ENCODE measurements around the gene MAP2K7.

Gene MAP2K7

DNA sequence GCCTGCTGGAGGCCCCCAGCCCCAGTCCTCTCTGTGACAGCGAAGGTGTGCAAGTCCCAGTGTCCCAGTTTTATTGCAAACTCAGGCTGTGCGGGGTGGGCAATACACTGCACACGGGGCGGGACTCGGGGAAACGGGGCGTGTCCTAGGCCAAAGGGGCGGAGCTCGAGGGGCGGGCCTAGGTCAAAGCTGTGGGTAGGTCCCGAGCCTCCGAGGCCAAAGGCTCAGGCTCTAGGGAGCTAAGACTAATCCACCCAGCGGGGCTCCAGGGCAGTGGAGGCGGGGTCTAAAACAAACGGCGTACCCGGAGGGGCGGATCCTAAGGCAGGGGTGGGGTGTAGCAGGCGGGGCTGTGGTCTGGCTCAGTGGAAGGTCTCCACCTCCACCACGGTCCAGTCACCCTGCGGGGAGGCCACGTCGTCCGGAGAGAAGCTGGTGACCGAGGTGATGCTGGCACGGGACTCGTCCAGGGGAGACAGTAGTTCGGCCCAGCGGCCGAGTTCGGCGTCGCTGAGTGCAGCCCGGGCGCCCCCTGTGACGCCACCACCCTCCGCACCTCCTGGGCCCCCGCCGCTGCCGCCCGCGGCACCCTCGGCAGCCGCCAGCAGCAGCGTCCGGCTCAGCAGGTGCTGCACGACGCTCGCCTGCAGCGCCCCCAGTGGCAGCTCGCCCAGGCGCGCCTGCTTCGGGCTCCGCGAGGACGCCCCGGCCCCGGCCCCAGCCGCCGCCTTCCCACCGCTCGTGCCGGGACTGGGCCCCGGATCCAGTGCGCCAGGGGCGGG, 34.8 kb upstream of the MAP2K7 start (continued):
- TF ChIP-seq, protein P1, sequence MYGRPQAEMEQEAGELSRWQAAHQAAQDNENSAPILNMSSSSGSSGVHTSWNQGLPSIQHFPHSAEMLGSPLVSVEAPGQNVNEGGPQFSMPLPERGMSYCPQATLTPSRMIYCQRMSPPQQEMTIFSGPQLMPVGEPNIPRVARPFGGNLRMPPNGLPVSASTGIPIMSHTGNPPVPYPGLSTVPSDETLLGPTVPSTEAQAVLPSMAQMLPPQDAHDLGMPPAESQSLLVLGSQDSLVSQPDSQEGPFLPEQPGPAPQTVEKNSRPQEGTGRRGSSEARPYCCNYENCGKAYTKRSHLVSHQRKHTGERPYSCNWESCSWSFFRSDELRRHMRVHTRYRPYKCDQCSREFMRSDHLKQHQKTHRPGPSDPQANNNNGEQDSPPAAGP (tag by site-specific recombination; IDR thresholded peaks at IDR 0.05), result no peak

DNA sequence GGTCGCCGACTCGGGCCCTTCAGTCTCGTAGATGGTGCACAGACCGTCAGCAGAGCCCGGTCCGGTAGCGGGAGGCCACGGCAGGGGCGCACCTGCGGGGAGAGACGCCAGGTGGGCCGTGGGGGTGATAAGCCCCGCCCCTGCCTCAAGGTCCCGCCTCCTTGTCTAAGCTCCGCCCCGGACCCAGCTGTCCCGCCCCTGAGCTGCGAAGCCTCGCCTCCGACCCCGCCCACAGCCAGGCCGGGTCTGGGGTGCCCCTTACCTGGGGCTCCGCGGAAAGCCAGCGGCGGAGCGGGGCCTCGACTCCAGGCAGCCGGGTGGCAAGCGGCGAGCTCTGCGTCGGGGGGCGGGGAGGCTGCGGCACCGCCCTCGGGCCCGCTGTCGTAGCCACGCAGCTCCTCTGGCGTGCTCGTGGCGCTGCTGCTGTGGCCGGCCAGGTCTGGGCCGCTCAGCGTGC, 34.2 kb upstream of the MAP2K7 start:
- Histone ChIP-seq H3K36me3 (ENCODE audit: control insufficient read depth in 2 of 2, insufficient read depth in 1 of 2, low read length in 2 of 2) (no peaks in the 10 kb centered on the region), H3K27ac (ENCODE audit: extremely low read depth, low read depth, low read length) (peak overlapping the region; percentile 45; the same call in 1 of the 2 replicates), H3K9me3 (ENCODE audit: control insufficient read depth, insufficient read depth, low read depth, low read length) (no peaks in the 10 kb centered on the region), H3K4me1 (ENCODE audit: control insufficient read depth, insufficient read depth, low read length) (peaks cover 6% of the 10 kb centered on the region), H3K4me3 (ENCODE audit: low read depth, low read length) (peak overlapping the region; percentile 40)
- ChIA-PET POLR2A (interaction anchor here (0.9 to 2.2 kb wide), 10 partner anchors 12 to 454 kb away, joined by 3 to 35 read pairs (median 12); partner anchors contain the start of genes LRRC8E, MAP2K7, SNAPC2 and TIMM44), CTCF (interaction anchor here (0.6 to 2.4 kb wide), 32 partner anchors 8 to 1444 kb away, joined by 3 to 25 read pairs (median 6); partner anchors contain the start of genes LRRC8E, MAP2K7, SNAPC2 and TIMM44)
- TF ChIP-seq, protein P2, sequence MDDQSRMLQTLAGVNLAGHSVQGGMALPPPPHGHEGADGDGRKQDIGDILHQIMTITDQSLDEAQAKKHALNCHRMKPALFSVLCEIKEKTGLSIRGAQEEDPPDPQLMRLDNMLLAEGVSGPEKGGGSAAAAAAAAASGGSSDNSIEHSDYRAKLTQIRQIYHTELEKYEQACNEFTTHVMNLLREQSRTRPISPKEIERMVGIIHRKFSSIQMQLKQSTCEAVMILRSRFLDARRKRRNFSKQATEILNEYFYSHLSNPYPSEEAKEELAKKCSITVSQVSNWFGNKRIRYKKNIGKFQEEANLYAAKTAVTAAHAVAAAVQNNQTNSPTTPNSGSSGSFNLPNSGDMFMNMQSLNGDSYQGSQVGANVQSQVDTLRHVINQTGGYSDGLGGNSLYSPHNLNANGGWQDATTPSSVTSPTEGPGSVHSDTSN (CRISPR knock-in tag; IDR thresholded peaks at IDR 0.05), result no peak
- TF ChIP-seq ZFP41 (tag by site-specific recombination; IDR thresholded peaks at IDR 0.05; ENCODE audit: borderline replicate concordance) (no peak), ZNF350 (tag by site-specific recombination; IDR thresholded peaks at IDR 0.05) (no peak), ZNF837 (tag by site-specific recombination; IDR thresholded peaks at IDR 0.05) (no peak), ZNF266 (tag by site-specific recombination; IDR thresholded peaks at IDR 0.05; ENCODE audit: low read depth) (no peak), WT1 (tag by site-specific recombination; IDR thresholded peaks at IDR 0.05) (no peak), ZIC2 (tag by site-specific recombination; IDR thresholded peaks at IDR 0.05) (no peak), KLF9 (tag by site-specific recombination; IDR thresholded peaks at IDR 0.05; ENCODE audit: low read depth) (peak; percentile 36; the same call in 1 of the 2 replicates), ZNF239 (tag by site-specific recombination; IDR thresholded peaks at IDR 0.05) (no peak), ZNF777 (tag by site-specific recombination; IDR thresholded peaks at IDR 0.05; ENCODE audit: borderline replicate concordance) (no peak), ZNF155 (tag by site-specific recombination; IDR thresholded peaks at IDR 0.05) (no peak), SP2 (tag by site-specific recombination; IDR thresholded peaks at IDR 0.05) (peak; percentile 76), ZNF140 (tag by site-specific recombination; IDR thresholded peaks at IDR 0.05) (no peak), ZNF530 (tag by site-specific recombination; IDR thresholded peaks at IDR 0.05; ENCODE audit: low read depth) (no peak), ZBTB7A (tag by site-specific recombination; IDR thresholded peaks at IDR 0.05; ENCODE audit: low read depth) (0 out of 2 replicates have a peak, but pooled peaks have one; percentile 30), ZSCAN30 (tag by site-specific recombination; IDR thresholded peaks at IDR 0.05) (no peak)
- TF ChIP-seq, protein P3, sequence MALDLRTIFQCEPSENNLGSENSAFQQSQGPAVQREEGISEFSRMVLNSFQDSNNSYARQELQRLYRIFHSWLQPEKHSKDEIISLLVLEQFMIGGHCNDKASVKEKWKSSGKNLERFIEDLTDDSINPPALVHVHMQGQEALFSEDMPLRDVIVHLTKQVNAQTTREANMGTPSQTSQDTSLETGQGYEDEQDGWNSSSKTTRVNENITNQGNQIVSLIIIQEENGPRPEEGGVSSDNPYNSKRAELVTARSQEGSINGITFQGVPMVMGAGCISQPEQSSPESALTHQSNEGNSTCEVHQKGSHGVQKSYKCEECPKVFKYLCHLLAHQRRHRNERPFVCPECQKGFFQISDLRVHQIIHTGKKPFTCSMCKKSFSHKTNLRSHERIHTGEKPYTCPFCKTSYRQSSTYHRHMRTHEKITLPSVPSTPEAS (tag by site-specific recombination; IDR thresholded peaks at IDR 0.05), result no peak
- TF ChIP-seq, protein P4, sequence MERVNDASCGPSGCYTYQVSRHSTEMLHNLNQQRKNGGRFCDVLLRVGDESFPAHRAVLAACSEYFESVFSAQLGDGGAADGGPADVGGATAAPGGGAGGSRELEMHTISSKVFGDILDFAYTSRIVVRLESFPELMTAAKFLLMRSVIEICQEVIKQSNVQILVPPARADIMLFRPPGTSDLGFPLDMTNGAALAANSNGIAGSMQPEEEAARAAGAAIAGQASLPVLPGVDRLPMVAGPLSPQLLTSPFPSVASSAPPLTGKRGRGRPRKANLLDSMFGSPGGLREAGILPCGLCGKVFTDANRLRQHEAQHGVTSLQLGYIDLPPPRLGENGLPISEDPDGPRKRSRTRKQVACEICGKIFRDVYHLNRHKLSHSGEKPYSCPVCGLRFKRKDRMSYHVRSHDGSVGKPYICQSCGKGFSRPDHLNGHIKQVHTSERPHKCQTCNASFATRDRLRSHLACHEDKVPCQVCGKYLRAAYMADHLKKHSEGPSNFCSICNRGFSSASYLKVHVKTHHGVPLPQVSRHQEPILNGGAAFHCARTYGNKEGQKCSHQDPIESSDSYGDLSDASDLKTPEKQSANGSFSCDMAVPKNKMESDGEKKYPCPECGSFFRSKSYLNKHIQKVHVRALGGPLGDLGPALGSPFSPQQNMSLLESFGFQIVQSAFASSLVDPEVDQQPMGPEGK (tag by site-specific recombination; IDR thresholded peaks at IDR 0.05), result peak; percentile 46; the same call in 1 of the 2 replicates
- TF ChIP-seq, protein P5, sequence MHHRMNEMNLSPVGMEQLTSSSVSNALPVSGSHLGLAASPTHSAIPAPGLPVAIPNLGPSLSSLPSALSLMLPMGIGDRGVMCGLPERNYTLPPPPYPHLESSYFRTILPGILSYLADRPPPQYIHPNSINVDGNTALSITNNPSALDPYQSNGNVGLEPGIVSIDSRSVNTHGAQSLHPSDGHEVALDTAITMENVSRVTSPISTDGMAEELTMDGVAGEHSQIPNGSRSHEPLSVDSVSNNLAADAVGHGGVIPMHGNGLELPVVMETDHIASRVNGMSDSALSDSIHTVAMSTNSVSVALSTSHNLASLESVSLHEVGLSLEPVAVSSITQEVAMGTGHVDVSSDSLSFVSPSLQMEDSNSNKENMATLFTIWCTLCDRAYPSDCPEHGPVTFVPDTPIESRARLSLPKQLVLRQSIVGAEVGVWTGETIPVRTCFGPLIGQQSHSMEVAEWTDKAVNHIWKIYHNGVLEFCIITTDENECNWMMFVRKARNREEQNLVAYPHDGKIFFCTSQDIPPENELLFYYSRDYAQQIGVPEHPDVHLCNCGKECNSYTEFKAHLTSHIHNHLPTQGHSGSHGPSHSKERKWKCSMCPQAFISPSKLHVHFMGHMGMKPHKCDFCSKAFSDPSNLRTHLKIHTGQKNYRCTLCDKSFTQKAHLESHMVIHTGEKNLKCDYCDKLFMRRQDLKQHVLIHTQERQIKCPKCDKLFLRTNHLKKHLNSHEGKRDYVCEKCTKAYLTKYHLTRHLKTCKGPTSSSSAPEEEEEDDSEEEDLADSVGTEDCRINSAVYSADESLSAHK (tag by site-specific recombination; IDR thresholded peaks at IDR 0.05), result no peak
- TF ChIP-seq, protein P6, sequence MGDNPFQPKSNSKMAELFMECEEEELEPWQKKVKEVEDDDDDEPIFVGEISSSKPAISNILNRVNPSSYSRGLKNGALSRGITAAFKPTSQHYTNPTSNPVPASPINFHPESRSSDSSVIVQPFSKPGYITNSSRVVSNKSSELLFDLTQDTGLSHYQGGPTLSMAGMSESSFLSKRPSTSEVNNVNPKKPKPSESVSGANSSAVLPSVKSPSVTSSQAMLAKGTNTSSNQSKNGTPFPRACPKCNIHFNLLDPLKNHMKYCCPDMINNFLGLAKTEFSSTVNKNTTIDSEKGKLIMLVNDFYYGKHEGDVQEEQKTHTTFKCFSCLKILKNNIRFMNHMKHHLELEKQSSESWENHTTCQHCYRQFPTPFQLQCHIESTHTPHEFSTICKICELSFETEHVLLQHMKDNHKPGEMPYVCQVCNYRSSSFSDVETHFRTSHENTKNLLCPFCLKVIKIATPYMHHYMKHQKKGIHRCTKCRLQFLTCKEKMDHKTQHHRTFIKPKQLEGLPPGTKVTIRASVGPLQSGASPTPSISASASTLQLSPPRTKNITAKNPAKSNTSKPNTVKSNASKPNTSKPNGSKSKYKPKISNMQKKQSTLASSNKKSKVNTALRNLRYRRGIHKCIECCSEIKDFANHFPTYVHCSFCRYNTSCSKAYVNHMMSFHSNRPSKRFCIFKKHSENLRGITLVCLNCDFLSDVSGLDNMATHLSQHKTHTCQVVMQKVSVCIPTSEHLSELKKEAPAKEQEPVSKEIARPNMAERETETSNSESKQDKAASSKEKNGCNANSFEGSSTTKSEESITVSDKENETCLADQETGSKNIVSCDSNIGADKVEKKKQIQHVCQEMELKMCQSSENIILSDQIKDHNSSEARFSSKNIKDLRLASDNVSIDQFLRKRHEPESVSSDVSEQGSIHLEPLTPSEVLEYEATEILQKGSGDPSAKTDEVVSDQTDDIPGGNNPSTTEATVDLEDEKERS (tag by site-specific recombination; IDR thresholded peaks at IDR 0.05), result no peak
- TF ChIP-seq, protein P7, sequence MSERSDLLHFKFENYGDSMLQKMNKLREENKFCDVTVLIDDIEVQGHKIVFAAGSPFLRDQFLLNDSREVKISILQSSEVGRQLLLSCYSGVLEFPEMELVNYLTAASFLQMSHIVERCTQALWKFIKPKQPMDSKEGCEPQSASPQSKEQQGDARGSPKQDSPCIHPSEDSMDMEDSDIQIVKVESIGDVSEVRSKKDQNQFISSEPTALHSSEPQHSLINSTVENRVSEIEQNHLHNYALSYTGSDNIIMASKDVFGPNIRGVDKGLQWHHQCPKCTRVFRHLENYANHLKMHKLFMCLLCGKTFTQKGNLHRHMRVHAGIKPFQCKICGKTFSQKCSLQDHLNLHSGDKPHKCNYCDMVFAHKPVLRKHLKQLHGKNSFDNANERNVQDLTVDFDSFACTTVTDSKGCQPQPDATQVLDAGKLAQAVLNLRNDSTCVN (tag by site-specific recombination; optimal IDR thresholded peaks at IDR 0.05), result peak; percentile 22

Measured in HEK293 (cell line).